ENCODE results near the gene FAM217B. TPM values are rescaled to one million over a fixed set of nuclear protein-coding genes. Genes with fewer than 3 reads are reported as not detected.

The FAM217B gene
- total RNA-seq, 6 experiments from 2014 or later: 1.2 to 3.6 (median 2.2) TPM

DNA sequence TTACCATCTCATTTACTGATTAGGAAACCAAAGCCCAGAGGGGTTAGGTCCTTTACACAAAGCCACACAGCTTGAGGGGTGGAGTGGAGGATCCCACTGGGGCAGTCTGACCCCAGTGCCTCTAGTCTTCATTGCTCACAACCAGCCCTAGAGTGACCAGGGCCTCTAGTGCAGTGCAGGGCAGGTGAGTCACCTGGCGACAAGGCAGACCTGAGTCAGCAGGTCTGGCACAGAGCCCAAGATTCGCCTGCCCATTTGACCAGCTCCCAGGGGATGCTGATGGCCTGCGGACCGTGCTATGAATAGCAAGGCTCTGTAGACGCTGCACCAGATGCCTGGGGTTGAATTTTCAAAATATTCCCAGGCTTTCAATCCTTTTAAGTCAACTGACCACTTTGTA lies 48.0 kb downstream of the FAM217B start:
- TF ChIP-seq POLR2A (IDR thresholded peaks at IDR 0.05): no peak
- TF ChIP-seq CTCF (IDR thresholded peaks at IDR 0.05): no peak
- Histone ChIP-seq H3K36me3 (no peaks in the 10 kb centered on the region), H3K9me3 (no peaks in the 10 kb centered on the region), H3K4me1 (no peaks in the 10 kb centered on the region), H3K27ac (no peak overlapping the region), H3K27me3 (no peaks in the 10 kb centered on the region), H3K4me3 (no peak overlapping the region)
- intact Hi-C loops (cut with DNase I): no loop called here
- no peak for ATAC-seq
- 40% methylated on average over 1 of the region's 5 CpGs for WGBS (ENCODE audit: insufficient coverage, low coverage, low lambda C conversion rate, missing lambda C conversion rate)
- peak in 1 of 3 donors; percentile 41 for DNase-seq

DNA sequence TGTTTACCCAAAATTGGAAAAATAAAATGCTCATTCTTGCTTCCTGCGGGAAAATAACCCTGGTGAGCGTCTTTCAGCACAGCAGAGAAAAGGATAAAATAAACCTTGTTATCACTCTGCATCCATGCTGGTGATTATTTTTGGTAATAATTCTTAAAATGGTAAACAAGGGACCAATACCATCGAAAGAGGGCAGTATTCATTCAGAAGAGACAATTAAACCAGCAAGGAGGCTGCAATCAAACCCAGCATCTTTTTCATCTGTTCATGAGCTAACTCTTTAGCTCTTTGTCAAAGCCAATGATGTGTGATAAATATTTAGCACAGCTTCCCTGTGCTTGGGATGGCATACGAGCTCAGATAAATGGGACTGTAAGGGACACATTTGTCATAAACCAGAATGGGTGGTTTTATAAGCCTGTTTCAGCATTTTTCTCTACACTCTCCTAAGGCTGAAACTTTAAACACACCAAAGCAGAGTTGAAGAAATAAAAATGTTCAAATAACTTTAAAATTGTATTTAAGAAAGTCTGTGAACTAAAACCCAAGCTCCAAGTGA lies 52.4 kb downstream of the FAM217B start:
- no peak for TF ChIP-seq CTCF (IDR thresholded peaks at IDR 0.05)
- no peak for TF ChIP-seq POLR2A (IDR thresholded peaks at IDR 0.05)
- no peak for ATAC-seq
- Histone ChIP-seq H3K9me3 (no peaks in the 10 kb centered on the region), H3K27ac (no peak overlapping the region), H3K36me3 (no peaks in the 10 kb centered on the region), H3K4me3 (no peak overlapping the region), H3K4me1 (no peaks in the 10 kb centered on the region), H3K27me3 (no peaks in the 10 kb centered on the region)
- 68% methylated on average over 4 of the region's 4 CpGs for WGBS (ENCODE audit: insufficient coverage, low coverage, low lambda C conversion rate, missing lambda C conversion rate)
- intact Hi-C loops (cut with DNase I): no loop called here
- no peak for DNase-seq

GRCh38 chr20:59993736-59994430 lies 53.7 kb downstream of the FAM217B start:
- intact Hi-C loops (cut with DNase I): no loop called here
- WGBS (ENCODE audit: insufficient coverage, low coverage, low lambda C conversion rate, missing lambda C conversion rate): 27% methylated on average over 14 of the region's 18 CpGs
- ATAC-seq: peak in 2 of 4 donors; percentile 35 to 50

DNA sequence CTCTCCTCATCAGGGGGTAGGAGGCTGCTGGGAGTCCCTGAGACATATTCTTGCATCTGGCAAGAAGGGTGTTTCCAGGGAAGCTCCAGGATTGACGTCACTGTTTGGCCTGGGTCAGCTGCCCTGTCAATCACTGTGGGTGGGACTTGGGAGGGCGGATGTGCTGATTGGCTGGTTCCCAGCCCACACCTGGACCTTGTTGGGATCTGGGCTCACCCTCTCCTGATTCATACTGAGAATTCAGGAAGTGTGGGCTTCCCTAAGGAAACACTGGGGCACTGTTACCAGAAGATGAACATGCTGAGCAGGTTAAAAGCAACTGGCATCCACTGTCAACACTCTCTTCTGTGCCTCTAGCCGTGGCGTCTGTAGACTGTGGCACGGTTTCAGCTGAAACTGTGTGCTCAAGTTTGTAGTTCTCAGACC lies 54.5 kb downstream of the FAM217B start:
- H3K4me1 ChIP-seq: no peaks in the 10 kb centered on the region
- ATAC-seq (peak in 1 of 4 donors; percentile 22), DNase-seq (peak in 1 of 3 donors; percentile 43)
- H3K4me3 ChIP-seq: no peak overlapping the region
- H3K27ac ChIP-seq: no peak overlapping the region
- intact Hi-C loops (cut with DNase I): no loop called here
- no peaks in the 10 kb centered on the region for H3K27me3 ChIP-seq
- H3K9me3 ChIP-seq: no peaks in the 10 kb centered on the region
- WGBS (ENCODE audit: insufficient coverage, low coverage, low lambda C conversion rate, missing lambda C conversion rate): 50% methylated on average over 4 of the region's 5 CpGs
- H3K36me3 ChIP-seq: no peaks in the 10 kb centered on the region
- no peak for TF ChIP-seq CTCF (IDR thresholded peaks at IDR 0.05)
- no peak for TF ChIP-seq POLR2A (IDR thresholded peaks at IDR 0.05)

More at GRCh38 chr20:59993736-59994430, 53.7 kb downstream of the FAM217B start:
- H3K9me3 ChIP-seq: no peaks in the 10 kb centered on the region
- H3K27ac ChIP-seq: no peak overlapping the region
- no peak overlapping the region for H3K4me3 ChIP-seq
- TF ChIP-seq CTCF (IDR thresholded peaks at IDR 0.05): no peak
- TF ChIP-seq POLR2A (IDR thresholded peaks at IDR 0.05): no peak
- DNase-seq: no peak
- no peaks in the 10 kb centered on the region for H3K4me1 ChIP-seq
- no peaks in the 10 kb centered on the region for H3K27me3 ChIP-seq
- no peaks in the 10 kb centered on the region for H3K36me3 ChIP-seq
